ENCODE measurements around the gene ZFAND2B. TPM values are rescaled to one million over a fixed set of nuclear protein-coding genes. Genes with fewer than 3 reads are reported as not detected.

The ZFAND2B gene
- total RNA-seq, 1 experiment from 2014 or later, result 16.4 TPM

GRCh38 chr2:219220652-219221402, 14.2 kb downstream of the ZFAND2B start:
- H3K9me3 Mint-ChIP-seq, result no peaks in the 10 kb centered on the region
- no peaks in the 10 kb centered on the region for H3K9me3 ChIP-seq (ENCODE audit: control insufficient read depth, low read depth, low read length)
- no peak overlapping the region for H2BK5ac ChIP-seq (ENCODE audit: insufficient read length, low read length)
- no peaks in the 10 kb centered on the region for H4K20me1 ChIP-seq (ENCODE audit: control insufficient read depth, insufficient read depth, insufficient read length)
- H3K4me1 ChIP-seq (ENCODE audit: insufficient read depth, low read length), result no peaks in the 10 kb centered on the region
- no peak overlapping the region for H4K8ac ChIP-seq (replicated peaks; ENCODE audit: insufficient read length, low read depth, low read length)
- no peak overlapping the region for H3K18ac ChIP-seq (ENCODE audit: insufficient read length, low read depth, low read length)
- no peak overlapping the region for H3K4me3 Mint-ChIP-seq
- no CpG with 5 or more reads among the region's 19 CpGs for WGBS (ENCODE audit: extremely low coverage, insufficient read length, low lambda C conversion rate)
- no peak overlapping the region for H4K91ac ChIP-seq (ENCODE audit: insufficient read length, low read depth, low read length)
- no peak overlapping the region for H3K56ac ChIP-seq (ENCODE audit: insufficient read length, low read depth, low read length)
- peaks cover 3% of the 10 kb centered on the region; the same call in 1 of the 2 replicates for H3K27me3 Mint-ChIP-seq (ENCODE audit: low read depth)
- H2BK120ac ChIP-seq (ENCODE audit: low read depth, low read length, poor library complexity, severe bottlenecking), result no peak overlapping the region
- no peak overlapping the region for H3K9ac ChIP-seq (ENCODE audit: extremely low read depth, insufficient read length, low read length)
- H3K27ac ChIP-seq (ENCODE audit: insufficient read length, low read depth, low read length), result no peak overlapping the region
- H3K27me3 ChIP-seq (ENCODE audit: insufficient read depth, low read length), result no peaks in the 10 kb centered on the region
- peaks cover 31 to 65% (median 64%) of the 10 kb centered on the region in 3 experiments for H3K36me3 Mint-ChIP-seq (ENCODE audit: insufficient read depth in 1 of 3, low read depth in 3 of 3)
- no peak overlapping the region for H2BK20ac ChIP-seq (ENCODE audit: low read depth, low read length, poor library complexity, severe bottlenecking)
- no peak overlapping the region for H3K4me2 ChIP-seq (ENCODE audit: insufficient read depth, insufficient read length, low read length)
- H3K14ac ChIP-seq (ENCODE audit: insufficient read depth, low read length), result no peak overlapping the region
- no peak overlapping the region for H2AK5ac ChIP-seq (ENCODE audit: insufficient read length, low read length)
- no peak for TF ChIP-seq CTCF (conservative IDR thresholded peaks at IDR 0.05)
- H2BK15ac ChIP-seq (ENCODE audit: low read depth, low read length), result no peak overlapping the region
- peaks cover 7% of the 10 kb centered on the region for H3K23me2 ChIP-seq (ENCODE audit: insufficient read length, low read depth, low read length, poor library complexity, severe bottlenecking)
- no peak overlapping the region for H3T11ph ChIP-seq (ENCODE audit: low read length)
- no peak overlapping the region for H2AFZ ChIP-seq (ENCODE audit: low read length)
- H2BK12ac ChIP-seq (ENCODE audit: insufficient read length, low read depth, low read length), result no peak overlapping the region
- H4K5ac ChIP-seq (ENCODE audit: insufficient read length, low read depth, low read length), result no peak overlapping the region
- H3K79me2 ChIP-seq (ENCODE audit: insufficient read depth, low read length), result no peaks in the 10 kb centered on the region
- DNase-seq, result no peak
- no peak overlapping the region for H3K23ac ChIP-seq (ENCODE audit: insufficient read length, low read depth, low read length)
- no peak overlapping the region for H3K27ac Mint-ChIP-seq
- H3K4me1 Mint-ChIP-seq, result peaks cover 19 to 23% of the 10 kb centered on the region in 2 experiments
- no peak overlapping the region for H3K4ac ChIP-seq (ENCODE audit: low read depth, low read length)
- H3K79me1 ChIP-seq (ENCODE audit: insufficient read depth, low read depth, low read length, poor library complexity, severe bottlenecking), result no peaks in the 10 kb centered on the region
